Stimulated activated CD4-positive, alpha-beta T cell treated with anti-CD3 and anti-CD28 coated beads, Interleukin-1b, Interleukin-23, amount 100 ng/mL, for 1 hour (primary cell): ENCODE measurements around the gene APOC4.
"Not testable (repeated sequence)": the region's sequence is repeated elsewhere in the genome, so short reads cannot be mapped to it uniquely, and the experiment has no call there.

Experiments
- DNase-seq, 2 donors: peaks; one replicate each; pipeline ENCODE4 v3.0.0-alpha.2; 2020; ENCODE audit warnings: low read depth in 2 of 2

APOC4 gene, protein sequence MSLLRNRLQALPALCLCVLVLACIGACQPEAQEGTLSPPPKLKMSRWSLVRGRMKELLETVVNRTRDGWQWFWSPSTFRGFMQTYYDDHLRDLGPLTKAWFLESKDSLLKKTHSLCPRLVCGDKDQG

GRCh38 chr19:44942067-44942571, at the start of gene APOC4:
Gene APOC4 (plus strand): TSS chr19:44942237. CDS start chr19:44942278, 41 bp downstream.
- no peak for DNase-seq

DNA sequence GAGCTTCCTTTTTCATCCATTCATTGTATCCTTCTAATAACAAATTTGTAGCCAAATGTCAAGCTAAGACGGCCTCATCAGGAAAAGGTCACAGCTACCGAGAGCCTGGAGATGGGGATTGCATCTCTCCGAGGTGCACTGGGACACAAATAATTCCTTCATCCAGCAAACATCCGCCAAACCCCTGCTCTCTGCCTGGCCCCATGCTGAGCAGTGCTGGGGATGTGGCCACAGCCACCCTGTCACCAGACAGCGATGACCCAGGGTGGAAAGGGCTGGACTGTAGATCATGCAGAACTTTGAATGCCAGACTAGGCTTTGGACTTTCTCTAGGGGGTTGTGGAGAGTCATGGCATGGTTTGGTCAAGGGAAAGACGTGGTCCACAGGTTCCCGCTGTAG, 49.1 kb upstream of the APOC4 start:
- no peak for DNase-seq

- DNase-seq, result no peak
Observed at GRCh38 chr19:44893332-44894051, 48.5 kb upstream of the APOC4 start.

DNA sequence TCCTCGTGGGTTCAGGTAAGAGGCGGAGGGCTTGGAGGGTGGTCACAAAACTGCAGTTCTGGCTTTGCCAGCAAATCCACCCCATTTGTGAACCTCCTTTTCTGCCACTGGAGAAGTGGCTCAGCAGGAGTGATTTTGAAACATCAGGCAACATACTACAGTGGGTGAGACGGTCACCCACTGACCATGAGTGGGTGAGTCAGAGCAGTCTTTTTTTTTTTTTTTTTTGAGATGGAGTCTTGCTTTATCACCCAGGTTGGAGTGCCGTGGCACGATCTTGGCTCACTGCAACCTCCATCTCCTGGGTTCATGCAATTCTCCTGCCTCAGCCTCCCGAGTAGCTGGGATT, 48.0 kb upstream of the APOC4 start:
- no peak for DNase-seq

DNA sequence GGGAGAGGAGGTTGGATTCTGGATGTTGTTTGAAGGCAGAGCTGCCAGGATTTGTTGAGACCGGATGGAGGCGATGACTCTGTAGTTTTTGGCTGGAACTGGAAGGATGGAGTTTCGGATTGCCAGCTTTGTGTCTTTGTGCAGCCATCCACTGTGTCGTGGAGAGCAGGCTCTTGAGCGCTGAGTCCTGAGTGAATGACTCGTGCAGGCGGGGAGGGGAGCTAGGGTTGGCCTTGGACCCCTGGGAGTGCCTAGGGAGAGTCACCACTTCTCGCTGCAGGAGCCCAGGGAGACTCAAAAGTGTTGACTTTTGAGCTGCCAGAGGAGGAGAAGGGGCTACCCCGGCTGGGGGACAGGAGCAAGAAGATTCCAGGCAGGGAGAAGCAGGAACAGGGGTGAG, 47.1 kb upstream of the APOC4 start:
- DNase-seq, result no peak

GRCh38 chr19:44897835-44898234, 44.2 kb upstream of the APOC4 start:
- no peak for DNase-seq

GRCh38 chr19:44900328-44901244, 41.5 kb upstream of the APOC4 start:
- DNase-seq, result no peak

- no peak for DNase-seq
Observed at GRCh38 chr19:44903216-44903601, 38.8 kb upstream of the APOC4 start.

GRCh38 chr19:44903602-44904425, 38.2 kb upstream of the APOC4 start:
- DNase-seq, result peak; percentile 45 to 68

- no peak for DNase-seq
Observed at GRCh38 chr19:44904426-44904994, 37.5 kb upstream of the APOC4 start.

DNA sequence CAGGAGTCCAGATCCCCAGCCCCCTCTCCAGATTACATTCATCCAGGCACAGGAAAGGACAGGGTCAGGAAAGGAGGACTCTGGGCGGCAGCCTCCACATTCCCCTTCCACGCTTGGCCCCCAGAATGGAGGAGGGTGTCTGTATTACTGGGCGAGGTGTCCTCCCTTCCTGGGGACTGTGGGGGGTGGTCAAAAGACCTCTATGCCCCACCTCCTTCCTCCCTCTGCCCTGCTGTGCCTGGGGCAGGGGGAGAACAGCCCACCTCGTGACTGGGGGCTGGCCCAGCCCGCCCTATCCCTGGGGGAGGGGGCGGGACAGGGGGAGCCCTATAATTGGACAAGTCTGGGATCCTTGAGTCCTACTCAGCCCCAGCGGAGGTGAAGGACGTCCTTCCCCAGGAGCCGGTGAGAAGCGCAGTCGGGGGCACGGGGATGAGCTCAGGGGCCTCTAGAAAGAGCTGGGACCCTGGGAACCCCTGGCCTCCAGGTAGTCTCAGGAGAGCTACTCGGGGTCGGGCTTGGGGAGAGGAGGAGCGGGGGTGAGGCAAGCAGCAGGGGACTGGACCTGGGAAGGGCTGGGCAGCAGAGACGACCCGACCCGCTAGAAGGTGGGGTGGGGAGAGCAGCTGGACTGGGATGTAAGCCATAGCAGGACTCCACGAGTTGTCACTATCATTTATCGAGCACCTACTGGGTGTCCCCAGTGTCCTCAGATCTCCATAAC, 36.4 kb upstream of the APOC4 start, which contains the start of gene APOE:
Gene APOE, plus strand, starts transcription at position 360 of the 724 bp plus-strand sequence. CDS start 829 bp downstream, outside the sequence.
- DNase-seq, result no peak

DNA sequence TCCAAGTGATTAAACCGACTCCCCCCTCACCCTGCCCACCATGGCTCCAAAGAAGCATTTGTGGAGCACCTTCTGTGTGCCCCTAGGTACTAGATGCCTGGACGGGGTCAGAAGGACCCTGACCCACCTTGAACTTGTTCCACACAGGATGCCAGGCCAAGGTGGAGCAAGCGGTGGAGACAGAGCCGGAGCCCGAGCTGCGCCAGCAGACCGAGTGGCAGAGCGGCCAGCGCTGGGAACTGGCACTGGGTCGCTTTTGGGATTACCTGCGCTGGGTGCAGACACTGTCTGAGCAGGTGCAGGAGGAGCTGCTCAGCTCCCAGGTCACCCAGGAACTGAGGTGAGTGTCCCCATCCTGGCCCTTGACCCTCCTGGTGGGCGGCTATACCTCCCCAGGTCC, 34.4 kb upstream of the APOC4 start:
- no peak for DNase-seq

DNA sequence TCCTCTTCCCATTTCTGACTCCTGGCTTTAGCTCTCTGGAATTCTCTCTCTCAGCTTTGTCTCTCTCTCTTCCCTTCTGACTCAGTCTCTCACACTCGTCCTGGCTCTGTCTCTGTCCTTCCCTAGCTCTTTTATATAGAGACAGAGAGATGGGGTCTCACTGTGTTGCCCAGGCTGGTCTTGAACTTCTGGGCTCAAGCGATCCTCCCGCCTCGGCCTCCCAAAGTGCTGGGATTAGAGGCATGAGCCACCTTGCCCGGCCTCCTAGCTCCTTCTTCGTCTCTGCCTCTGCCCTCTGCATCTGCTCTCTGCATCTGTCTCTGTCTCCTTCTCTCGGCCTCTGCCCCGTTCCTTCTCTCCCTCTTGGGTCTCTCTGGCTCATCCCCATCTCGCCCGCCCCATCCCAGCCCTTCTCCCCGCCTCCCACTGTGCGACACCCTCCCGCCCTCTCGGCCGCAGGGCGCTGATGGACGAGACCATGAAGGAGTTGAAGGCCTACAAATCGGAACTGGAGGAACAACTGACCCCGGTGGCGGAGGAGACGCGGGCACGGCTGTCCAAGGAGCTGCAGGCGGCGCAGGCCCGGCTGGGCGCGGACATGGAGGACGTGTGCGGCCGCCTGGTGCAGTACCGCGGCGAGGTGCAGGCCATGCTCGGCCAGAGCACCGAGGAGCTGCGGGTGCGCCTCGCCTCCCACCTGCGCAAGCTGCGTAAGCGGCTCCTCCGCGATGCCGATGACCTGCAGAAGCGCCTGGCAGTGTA, 33.8 kb upstream of the APOC4 start:
- DNase-seq, result no peak

- no peak for DNase-seq
Observed at GRCh38 chr19:44908836-44909261, 33.2 kb upstream of the APOC4 start.

DNA sequence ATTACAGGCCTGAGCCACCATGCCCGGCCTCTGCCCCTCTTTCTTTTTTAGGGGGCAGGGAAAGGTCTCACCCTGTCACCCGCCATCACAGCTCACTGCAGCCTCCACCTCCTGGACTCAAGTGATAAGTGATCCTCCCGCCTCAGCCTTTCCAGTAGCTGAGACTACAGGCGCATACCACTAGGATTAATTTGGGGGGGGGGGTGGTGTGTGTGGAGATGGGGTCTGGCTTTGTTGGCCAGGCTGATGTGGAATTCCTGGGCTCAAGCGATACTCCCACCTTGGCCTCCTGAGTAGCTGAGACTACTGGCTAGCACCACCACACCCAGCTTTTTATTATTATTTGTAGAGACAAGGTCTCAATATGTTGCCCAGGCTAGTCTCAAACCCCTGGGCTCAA, 32.3 kb upstream of the APOC4 start:
- no peak for DNase-seq

GRCh38 chr19:44911896-44912295, 30.1 kb upstream of the APOC4 start:
- DNase-seq, result not testable (repeated sequence)

- DNase-seq, result no peak
Observed at GRCh38 chr19:44912854-44913253, 29.2 kb upstream of the APOC4 start.

GRCh38 chr19:44913512-44914432, 28.3 kb upstream of the APOC4 start:
- not testable (repeated sequence) for DNase-seq
